T-helper 2 cell (primary cell): ENCODE data around the gene STK32B.

ENCODE experiments used
- DNase-seq, 5 experiments: peaks; one replicate each; pipeline versions ENCODE4 v3.0.0 to v3.0.0-alpha.2; 2012 to 2022

The STK32B gene

GRCh38 chr4:5368426-5368825 is 317.1 kb downstream of the STK32B start:
- no peak for DNase-seq

GRCh38 chr4:5370286-5370685 is 319.0 kb downstream of the STK32B start:
- no peak for DNase-seq

- no peak for DNase-seq
Observed at GRCh38 chr4:5371415-5372190, 320.3 kb downstream of the STK32B start.

DNA sequence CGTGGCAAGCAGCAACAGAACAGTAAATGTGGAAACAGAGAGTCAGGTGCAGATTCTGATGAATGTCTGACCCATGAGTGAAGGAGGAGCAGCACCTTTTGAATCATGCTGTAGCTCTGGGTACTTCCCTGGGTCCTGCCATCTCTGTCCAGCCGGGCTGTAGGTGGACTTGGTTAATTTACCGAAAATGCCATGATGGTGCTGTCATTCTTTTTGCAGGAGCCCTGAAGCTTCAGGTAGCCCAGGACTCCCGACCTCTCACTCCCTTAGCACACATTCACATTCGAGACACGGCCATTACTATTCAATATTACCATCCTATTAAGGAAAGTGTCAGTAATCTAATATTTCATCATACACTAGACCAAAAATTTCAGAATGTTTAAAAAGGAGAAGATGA is 320.9 kb downstream of the STK32B start:
- DNase-seq = no peak

DNA sequence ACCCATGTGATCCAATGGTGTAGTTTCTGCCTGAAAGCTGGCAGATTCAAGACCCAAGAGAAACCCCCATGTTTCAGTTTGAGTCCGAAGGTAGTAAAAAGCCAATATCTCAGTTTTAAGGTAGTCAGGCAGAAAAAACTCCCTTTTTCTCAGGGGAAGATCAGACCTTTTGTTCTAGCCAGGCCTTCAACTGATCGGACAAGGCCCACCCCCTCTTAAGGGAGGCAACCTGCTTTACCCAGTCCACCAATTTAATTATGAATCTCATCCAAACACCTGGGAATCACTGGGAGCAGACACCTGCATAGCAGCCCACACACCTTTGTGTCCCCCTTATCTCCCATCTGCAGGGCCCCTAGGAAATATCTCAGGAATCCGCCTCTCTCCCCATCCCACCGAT is 322.0 kb downstream of the STK32B start:
- no peak for DNase-seq

GRCh38 chr4:5374592-5374991 is 323.3 kb downstream of the STK32B start:
- no peak for DNase-seq

DNA sequence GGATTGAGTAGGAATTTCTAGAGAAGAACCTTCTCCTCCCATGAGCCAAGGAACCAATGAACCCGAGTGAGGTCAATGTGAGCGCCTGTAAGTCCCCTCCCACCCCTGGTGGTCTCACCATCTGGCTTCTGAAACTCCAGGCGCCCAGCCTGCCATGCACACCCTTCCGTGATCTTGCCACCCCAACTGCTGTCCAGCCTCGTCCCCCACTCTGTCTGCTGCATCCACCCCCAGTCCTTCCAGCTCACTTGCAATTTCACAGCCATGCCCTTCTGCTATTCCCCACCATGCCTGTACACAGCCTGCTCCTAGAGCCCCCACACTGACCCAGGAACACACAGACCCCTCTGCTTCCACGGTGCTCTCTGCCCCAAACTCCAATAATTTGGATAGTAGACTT is 323.7 kb downstream of the STK32B start:
- DNase-seq = no peak

GRCh38 chr4:5376015-5376414 is 324.7 kb downstream of the STK32B start:
- no peak for DNase-seq

DNA sequence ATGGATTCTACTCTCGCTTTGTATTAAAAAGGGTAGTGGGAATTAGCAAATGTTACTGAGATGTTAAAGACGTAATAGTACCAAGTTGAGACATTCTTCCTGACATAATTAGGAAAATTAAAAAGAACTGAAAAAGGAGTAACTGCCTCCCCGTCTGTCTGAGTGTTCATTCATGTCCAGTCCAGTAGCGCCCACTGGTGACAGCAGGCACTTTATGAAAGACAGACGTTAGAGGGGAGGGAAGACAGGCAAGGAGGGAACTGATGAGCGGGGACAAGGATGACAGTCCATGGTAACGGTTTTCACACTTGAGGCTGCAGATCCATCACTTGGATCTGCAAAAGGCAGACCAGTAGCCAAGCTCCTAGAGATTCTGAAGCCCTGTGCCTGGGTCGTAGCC is 326.7 kb downstream of the STK32B start:
- DNase-seq = no peak

- no peak for DNase-seq
Observed at GRCh38 chr4:5379895-5380294, 328.6 kb downstream of the STK32B start.

DNA sequence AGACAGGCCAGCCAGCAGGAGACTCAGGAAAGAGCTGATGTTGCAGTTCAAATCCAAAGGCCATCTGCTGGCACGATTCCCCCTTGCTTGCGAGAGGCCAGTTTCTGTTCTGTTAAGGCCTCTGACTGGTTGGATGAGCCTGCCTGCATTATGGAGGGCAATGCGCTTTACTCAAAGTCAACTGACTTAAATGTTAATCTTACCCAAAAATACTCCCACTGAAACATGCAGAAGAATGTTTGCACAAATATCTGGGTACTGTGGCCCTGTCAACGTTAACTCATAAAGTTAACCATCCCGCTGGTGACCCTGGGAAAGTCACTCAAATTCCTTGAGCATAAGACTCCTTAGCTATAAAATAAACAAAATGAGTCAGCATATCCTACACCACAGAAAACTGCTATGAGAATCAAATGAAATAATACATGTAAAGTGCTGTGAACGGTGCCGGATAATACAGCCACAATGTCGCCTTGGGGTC is 330.7 kb downstream of the STK32B start:
- DNase-seq = no peak

- DNase-seq = no peak
Observed at GRCh38 chr4:5383191-5383980, 332.1 kb downstream of the STK32B start.

DNA sequence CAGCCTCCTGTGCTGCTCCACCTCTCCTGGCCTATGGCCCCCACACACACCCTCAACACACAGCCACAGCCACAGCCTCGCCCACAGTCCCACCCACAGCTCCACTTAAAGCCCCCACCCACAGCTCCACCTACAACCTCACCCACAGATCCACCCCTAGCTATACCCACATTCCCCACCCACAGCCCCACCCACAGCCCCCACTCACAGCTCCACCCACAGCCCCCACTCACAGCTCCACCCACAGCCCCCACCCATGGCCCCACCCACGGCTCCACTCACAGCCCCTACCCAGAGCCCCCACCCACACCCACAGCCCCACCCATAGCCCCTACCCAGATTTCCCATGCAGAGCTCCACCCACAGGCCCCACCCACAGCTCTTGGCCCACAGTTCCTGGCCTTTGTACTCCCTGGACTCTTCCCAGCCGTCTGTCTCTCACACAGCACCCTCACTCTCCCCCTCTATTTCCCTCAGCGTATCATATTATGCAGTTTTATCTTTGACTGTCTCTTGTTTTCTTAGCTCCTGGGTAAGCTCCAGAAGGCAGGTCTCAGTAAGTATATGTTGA is 334.5 kb downstream of the STK32B start:
- DNase-seq = no peak

- DNase-seq = no peak
Observed at GRCh38 chr4:5386921-5387320, 335.6 kb downstream of the STK32B start.

DNA sequence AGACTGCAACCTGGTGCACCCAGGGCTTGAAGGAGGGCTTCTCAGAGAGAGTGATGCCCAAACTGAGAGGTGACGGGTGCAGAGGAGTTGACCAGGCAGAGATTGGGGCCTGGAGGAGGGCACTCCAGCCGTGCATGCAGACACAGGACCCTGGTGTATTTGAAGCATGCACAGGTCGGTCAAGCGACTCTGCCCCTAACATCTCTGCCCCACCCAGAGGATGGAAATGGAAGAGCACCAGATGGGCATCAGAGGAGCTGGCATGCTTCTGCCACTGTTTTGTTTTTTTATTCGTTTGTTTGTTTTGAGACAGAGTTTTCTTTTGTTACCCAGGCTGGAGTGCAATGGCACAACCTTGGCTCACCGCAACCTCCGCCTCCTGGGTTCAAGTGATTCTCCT is 336.2 kb downstream of the STK32B start:
- DNase-seq = no peak

- DNase-seq = no peak
Observed at GRCh38 chr4:5389756-5390310, 338.6 kb downstream of the STK32B start.

GRCh38 chr4:5391492-5391891 is 340.2 kb downstream of the STK32B start:
- DNase-seq = no peak

- no peak for DNase-seq
Observed at GRCh38 chr4:5393911-5394513, 342.7 kb downstream of the STK32B start.

DNA sequence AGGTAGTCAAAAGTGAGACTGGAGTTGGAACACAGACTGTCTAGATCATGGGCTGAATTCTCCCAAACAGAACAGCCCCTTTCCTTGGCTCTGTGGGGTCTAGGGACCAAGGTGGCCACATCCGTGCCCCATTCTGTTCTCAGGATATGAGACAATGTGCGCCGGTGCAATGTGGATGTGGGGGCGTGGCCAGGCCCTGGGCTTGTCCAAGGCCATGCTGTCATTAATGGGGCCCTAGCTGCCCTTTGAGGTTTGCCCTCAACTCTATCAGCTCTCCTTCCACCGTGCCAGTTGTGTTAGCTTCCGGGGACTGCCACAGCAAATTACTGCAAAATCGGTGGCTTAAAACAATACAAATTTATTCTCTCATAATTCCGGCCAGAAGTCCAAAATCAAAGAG is 344.5 kb downstream of the STK32B start:
- DNase-seq = no peak

GRCh38 chr4:5398056-5398455 is 346.8 kb downstream of the STK32B start:
- DNase-seq = no peak

DNA sequence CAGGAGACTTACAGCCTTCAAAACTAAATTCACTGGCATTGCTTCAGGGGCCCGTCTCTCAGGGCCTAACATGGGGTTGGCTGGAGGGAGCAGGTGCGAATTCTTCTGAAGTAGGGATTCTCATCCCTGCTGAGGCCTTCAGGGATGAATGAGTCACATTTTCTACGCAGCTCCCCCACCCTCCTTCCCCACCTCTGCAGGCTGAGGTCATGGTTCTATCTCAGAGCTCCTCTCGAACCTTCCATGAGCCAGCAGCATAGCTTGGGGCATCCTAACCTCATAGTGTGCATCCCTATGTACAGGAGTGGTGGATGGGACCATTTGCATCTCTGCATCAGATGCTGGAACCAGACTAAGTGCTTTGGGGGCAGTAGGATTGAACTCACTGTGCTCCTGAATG is 347.8 kb downstream of the STK32B start:
- DNase-seq = no peak

- DNase-seq = peak in 1 of 5 experiments; percentile 4
Observed at GRCh38 chr4:5399790-5400421, 348.6 kb downstream of the STK32B start.
